ENCODE measurements around the gene KYNU.
"Not testable (repeated sequence)": the region's sequence is repeated elsewhere in the genome, so short reads cannot be mapped to it uniquely, and the experiment has no call there.

KYNU gene

DNA sequence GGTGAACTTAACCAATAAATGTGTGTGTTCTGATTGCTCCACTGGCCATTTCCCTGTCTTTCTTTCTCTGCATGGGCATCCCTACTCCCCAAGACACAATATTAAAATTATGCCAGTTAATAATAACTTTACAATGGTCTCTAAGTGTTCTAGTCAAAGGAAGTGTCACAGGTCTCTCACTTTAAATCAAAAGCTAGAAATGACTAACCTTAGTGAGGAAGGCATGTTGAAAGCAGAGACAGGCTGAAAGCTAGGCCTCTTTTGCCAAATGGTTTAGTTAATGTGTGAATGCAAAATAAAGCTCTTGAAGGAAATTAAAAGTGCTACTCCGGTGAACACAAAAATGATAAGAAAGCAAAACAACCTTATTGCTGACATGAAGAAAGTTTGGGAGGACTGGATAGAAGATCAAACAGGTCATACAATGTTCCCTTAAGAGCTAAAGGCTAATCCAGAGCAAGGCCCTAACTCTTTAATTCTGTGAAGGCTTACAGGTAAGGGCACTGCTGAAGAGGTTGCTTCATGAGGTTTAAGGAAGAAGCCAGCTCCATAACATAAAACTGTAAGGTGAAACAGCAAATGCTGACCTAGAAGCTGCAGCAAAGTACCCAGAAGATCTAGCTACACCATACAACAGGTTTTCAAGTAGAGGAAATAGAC, 207.8 kb downstream of the KYNU start:
- no peak for DNase-seq

DNA sequence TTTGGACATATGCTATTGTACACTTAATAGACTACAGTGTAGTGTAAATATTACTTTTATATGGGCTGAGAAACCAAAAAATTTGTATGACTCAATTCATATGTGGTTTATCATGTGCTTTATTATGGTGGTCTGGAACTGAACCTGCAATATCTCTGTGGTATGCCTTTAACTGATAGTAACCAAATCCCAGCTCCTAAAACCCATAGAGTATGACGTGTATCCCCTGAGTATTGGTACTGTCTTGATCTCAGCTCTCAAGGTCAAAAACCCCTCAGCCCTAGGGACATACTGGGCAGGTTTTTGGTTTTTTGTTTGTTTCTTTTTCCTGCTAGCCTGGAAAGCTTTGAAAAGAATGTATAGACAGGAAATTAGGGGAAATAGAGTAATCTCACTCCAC, 209.6 kb downstream of the KYNU start:
- DNase-seq (no peak), ATAC-seq (ENCODE audit: insufficient read depth, low read depth) (peak; percentile 33; the same call in 1 of the 3 replicates)
- Histone ChIP-seq H2AFZ (ENCODE audit: low read depth, low read length) (no peak overlapping the region), H3K9ac (ENCODE audit: low read depth, low read length) (no peak overlapping the region), H3K27ac (ENCODE audit: low read length) (no peak overlapping the region), H3K4me2 (ENCODE audit: insufficient read depth, low read length) (no peak overlapping the region), H4K20me1 (ENCODE audit: insufficient read depth, low read length) (no peaks in the 10 kb centered on the region), H3K36me3 (ENCODE audit: insufficient read depth, low read length) (no peaks in the 10 kb centered on the region), H3K27me3 (ENCODE audit: insufficient read depth, low read length, poor library complexity) (no peaks in the 10 kb centered on the region), H3K79me2 (ENCODE audit: insufficient read depth, low read length) (no peaks in the 10 kb centered on the region), H3K4me1 (ENCODE audit: insufficient read depth, low read length) (no peaks in the 10 kb centered on the region; the same call in 1 of the 2 replicates), H3K9me3 (ENCODE audit: insufficient read depth, low read length, severe bottlenecking) (no peaks in the 10 kb centered on the region), H3K4me3 (ENCODE audit: low read depth in 1 of 2, low read length in 2 of 2) (no peak overlapping the region)
- TF ChIP-seq, protein P1, sequence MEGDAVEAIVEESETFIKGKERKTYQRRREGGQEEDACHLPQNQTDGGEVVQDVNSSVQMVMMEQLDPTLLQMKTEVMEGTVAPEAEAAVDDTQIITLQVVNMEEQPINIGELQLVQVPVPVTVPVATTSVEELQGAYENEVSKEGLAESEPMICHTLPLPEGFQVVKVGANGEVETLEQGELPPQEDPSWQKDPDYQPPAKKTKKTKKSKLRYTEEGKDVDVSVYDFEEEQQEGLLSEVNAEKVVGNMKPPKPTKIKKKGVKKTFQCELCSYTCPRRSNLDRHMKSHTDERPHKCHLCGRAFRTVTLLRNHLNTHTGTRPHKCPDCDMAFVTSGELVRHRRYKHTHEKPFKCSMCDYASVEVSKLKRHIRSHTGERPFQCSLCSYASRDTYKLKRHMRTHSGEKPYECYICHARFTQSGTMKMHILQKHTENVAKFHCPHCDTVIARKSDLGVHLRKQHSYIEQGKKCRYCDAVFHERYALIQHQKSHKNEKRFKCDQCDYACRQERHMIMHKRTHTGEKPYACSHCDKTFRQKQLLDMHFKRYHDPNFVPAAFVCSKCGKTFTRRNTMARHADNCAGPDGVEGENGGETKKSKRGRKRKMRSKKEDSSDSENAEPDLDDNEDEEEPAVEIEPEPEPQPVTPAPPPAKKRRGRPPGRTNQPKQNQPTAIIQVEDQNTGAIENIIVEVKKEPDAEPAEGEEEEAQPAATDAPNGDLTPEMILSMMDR (IDR thresholded peaks at IDR 0.05; ENCODE audit: borderline replicate concordance, extremely low read depth, low read length, poor library complexity, severe bottlenecking), result no peak
- TF ChIP-seq EZH2 (IDR thresholded peaks at IDR 0.05; ENCODE audit: borderline replicate concordance, low read depth, low read length, severe bottlenecking), result no peak

More for the DNA sequence above, 207.8 kb downstream of the KYNU start:
- no peak for ATAC-seq (ENCODE audit: insufficient read depth, low read depth)
- H3K9ac ChIP-seq (ENCODE audit: low read depth, low read length), result no peak overlapping the region
- no peaks in the 10 kb centered on the region for H3K79me2 ChIP-seq (ENCODE audit: insufficient read depth, low read length)
- no peaks in the 10 kb centered on the region for H3K27me3 ChIP-seq (ENCODE audit: insufficient read depth, low read length, poor library complexity)
- H2AFZ ChIP-seq (ENCODE audit: low read depth, low read length), result no peak overlapping the region
- no peaks in the 10 kb centered on the region for H3K9me3 ChIP-seq (ENCODE audit: insufficient read depth, low read length, severe bottlenecking)
- TF ChIP-seq, protein P1 (IDR thresholded peaks at IDR 0.05; ENCODE audit: borderline replicate concordance, extremely low read depth, low read length, poor library complexity, severe bottlenecking), result no peak
- TF ChIP-seq EZH2 (IDR thresholded peaks at IDR 0.05; ENCODE audit: borderline replicate concordance, low read depth, low read length, severe bottlenecking), result no peak
- H3K4me1 ChIP-seq (ENCODE audit: insufficient read depth, low read length), result no peaks in the 10 kb centered on the region; the same call in 1 of the 2 replicates
- no peaks in the 10 kb centered on the region for H3K36me3 ChIP-seq (ENCODE audit: insufficient read depth, low read length)
- H3K27ac ChIP-seq (ENCODE audit: low read length), result no peak overlapping the region
- H4K20me1 ChIP-seq (ENCODE audit: insufficient read depth, low read length), result no peaks in the 10 kb centered on the region
- H3K4me3 ChIP-seq (ENCODE audit: low read depth in 1 of 2, low read length in 2 of 2), result no peak overlapping the region
- no peak overlapping the region for H3K4me2 ChIP-seq (ENCODE audit: insufficient read depth, low read length)

DNA sequence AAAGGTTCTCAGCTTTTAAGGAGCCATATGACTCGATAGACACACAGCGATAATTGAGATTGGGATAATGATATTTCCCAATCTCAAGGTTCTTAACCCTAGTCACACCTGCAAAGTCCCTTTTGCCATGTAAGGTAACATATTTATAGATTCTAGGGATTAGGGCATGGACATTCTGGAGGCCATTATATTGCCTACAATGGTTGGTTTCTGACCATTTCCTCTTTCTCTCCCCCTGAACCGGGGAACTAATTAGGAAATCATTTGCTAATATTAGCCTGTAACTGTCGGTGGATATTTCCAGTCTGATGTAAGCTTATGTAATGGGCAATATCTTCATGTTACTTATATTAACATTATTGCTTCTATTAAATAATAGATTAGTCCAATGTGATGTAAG, 210.9 kb downstream of the KYNU start:
- no peak overlapping the region for H3K27ac ChIP-seq (ENCODE audit: low read length)
- no peak for ATAC-seq (ENCODE audit: insufficient read depth, low read depth)
- H3K79me2 ChIP-seq (ENCODE audit: insufficient read depth, low read length), result no peaks in the 10 kb centered on the region
- H3K4me3 ChIP-seq (ENCODE audit: low read depth in 1 of 2, low read length in 2 of 2), result no peak overlapping the region
- no peaks in the 10 kb centered on the region for H3K9me3 ChIP-seq (ENCODE audit: insufficient read depth, low read length, severe bottlenecking)
- TF ChIP-seq EZH2 (IDR thresholded peaks at IDR 0.05; ENCODE audit: borderline replicate concordance, low read depth, low read length, severe bottlenecking), result no peak
- TF ChIP-seq, protein P1 (IDR thresholded peaks at IDR 0.05; ENCODE audit: borderline replicate concordance, extremely low read depth, low read length, poor library complexity, severe bottlenecking), result no peak
- no peaks in the 10 kb centered on the region for H4K20me1 ChIP-seq (ENCODE audit: insufficient read depth, low read length)
- no peaks in the 10 kb centered on the region; the same call in 1 of the 2 replicates for H3K4me1 ChIP-seq (ENCODE audit: insufficient read depth, low read length)
- DNase-seq, result no peak
- H3K4me2 ChIP-seq (ENCODE audit: insufficient read depth, low read length), result no peak overlapping the region
- H3K36me3 ChIP-seq (ENCODE audit: insufficient read depth, low read length), result no peaks in the 10 kb centered on the region
- H3K27me3 ChIP-seq (ENCODE audit: insufficient read depth, low read length, poor library complexity), result no peaks in the 10 kb centered on the region
- H3K9ac ChIP-seq (ENCODE audit: low read depth, low read length), result no peak overlapping the region
- no peak overlapping the region for H2AFZ ChIP-seq (ENCODE audit: low read depth, low read length)

DNA sequence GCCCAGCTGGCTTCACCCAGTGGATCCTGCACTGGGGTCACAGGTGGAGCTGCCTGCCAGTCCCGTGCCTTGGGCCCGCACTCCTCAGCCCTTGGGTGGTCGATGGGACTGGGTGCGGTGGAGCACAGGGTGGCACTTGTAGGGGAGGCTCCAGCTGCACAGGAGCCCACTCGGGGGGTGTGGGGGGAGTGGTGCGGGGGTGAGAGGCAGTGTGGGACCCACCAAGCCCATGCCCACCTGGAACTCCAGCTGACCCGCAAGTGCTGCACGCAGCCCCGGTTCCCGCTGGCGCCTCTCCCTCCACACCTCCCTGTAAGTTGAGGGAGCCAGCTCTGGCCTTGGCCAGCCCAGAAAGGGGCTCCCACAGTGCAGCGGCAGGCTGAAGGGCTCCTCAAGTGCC, 212.1 kb downstream of the KYNU start:
- H3K4me3 ChIP-seq (ENCODE audit: low read depth in 1 of 2, low read length in 2 of 2); H3K4me2 ChIP-seq (ENCODE audit: insufficient read depth, low read length); H3K9ac ChIP-seq (ENCODE audit: low read depth, low read length); H3K9me3 ChIP-seq (ENCODE audit: insufficient read depth, low read length, severe bottlenecking); H2AFZ ChIP-seq (ENCODE audit: low read depth, low read length); H3K27me3 ChIP-seq (ENCODE audit: insufficient read depth, low read length, poor library complexity); H3K27ac ChIP-seq (ENCODE audit: low read length); H4K20me1 ChIP-seq (ENCODE audit: insufficient read depth, low read length); H3K79me2 ChIP-seq (ENCODE audit: insufficient read depth, low read length); H3K4me1 ChIP-seq (ENCODE audit: insufficient read depth, low read length); ATAC-seq (ENCODE audit: insufficient read depth, low read depth); DNase-seq; H3K36me3 ChIP-seq (ENCODE audit: insufficient read depth, low read length): not testable (repeated sequence)

All from DND-41 (cell line).